Ovary (tissue), 3 donors: ENCODE data around the gene FAM3C.

Experiments
- CTCF ChIP-seq, 3 donors: fragments of 450-650 bp in 2 of 3; fragments of 200-600 bp in 1 of 3; IDR thresholded peaks; one replicate each; pipeline versions ENCODE4 v1.5.1 to v1.8.0; 2016 to 2022; ENCODE audit warnings: antibody characterized with exemption in 3 of 3, mild to moderate bottlenecking in 1 of 3
- EP300 ChIP-seq: sonication (generic); formaldehyde crosslinking; IDR thresholded peaks from one replicate; pipeline ENCODE4 v1.6.1; 2017; ENCODE audit warnings: antibody characterized with exemption
- POLR2A ChIP-seq: fragments of 450-650 bp; IDR thresholded peaks from one replicate; pipeline ENCODE4 v1.6.1; 2017; ENCODE audit warnings: antibody characterized with exemption, mild to moderate bottlenecking, moderate library complexity
- donor health status: DM: no; HTN: no; CAD: no.

GRCh38 chr7:121394709-121395140, 1.4 kb downstream of the FAM3C start:
- TF ChIP-seq CTCF (IDR thresholded peaks at IDR 0.05) = no peak
- no peak for TF ChIP-seq POLR2A
- TF ChIP-seq EP300 = no peak
